Heart right ventricle (tissue), 16 donors: ENCODE data around the gene TTPAL. TPM values are rescaled to one million over a fixed set of nuclear protein-coding genes. Genes with fewer than 3 reads are reported as not detected.

Experiments used
- ATAC-seq, 8 donors: fragments of 200-7000 bp; cut with Tn5 transposase; one replicate each; pipeline ENCODE4 v1.9.1; 2020; ENCODE audit warnings: mild to moderate bottlenecking in 8 of 8, moderate library complexity in 8 of 8, moderate number of reproducible peaks in 1 of 8
- DNase-seq, 2 donors: peaks; one replicate each; pipeline ENCODE4 v3.0.0-alpha.2; 2020
- H3K27ac ChIP-seq, 10 donors: fragments of 200-600 bp; sonication (generic) in 2 of 10; one replicate each; pipeline versions ENCODE4 v1.5.0 to v1.8.0; 2020 to 2022; ENCODE audit warnings: mild to moderate bottlenecking in 3 of 10
- H3K27me3 ChIP-seq, 7 donors: fragments of 200-600 bp; one replicate each; pipeline ENCODE4 v1.8.0; 2021 to 2022; ENCODE audit warnings: mild to moderate bottlenecking in 2 of 7
- H3K36me3 ChIP-seq, 9 donors: fragments of 200-600 bp; sonication (generic) in 1 of 9; one replicate each; pipeline versions ENCODE4 v1.5.0 to v1.8.0; 2020 to 2022; ENCODE audit warnings: mild to moderate bottlenecking in 2 of 9
- H3K4me1 ChIP-seq, 9 donors: fragments of 200-600 bp; sonication (generic) in 1 of 9; one replicate each; pipeline versions ENCODE4 v1.5.0 to v1.8.0; 2020 to 2022; ENCODE audit warnings: mild to moderate bottlenecking in 4 of 9
- H3K4me3 ChIP-seq, 10 donors: fragments of 200-600 bp; sonication (generic) in 2 of 10; one replicate each; pipeline versions ENCODE4 v1.5.0 to v1.8.0; 2020 to 2022; ENCODE audit warnings: mild to moderate bottlenecking in 7 of 10, moderate library complexity in 2 of 10
- H3K9me3 ChIP-seq, 11 donors: fragments of 200-600 bp in 10 of 11; sonication (generic) in 2 of 11; one replicate each; pipeline versions ENCODE4 v1.5.0 to v1.8.0; 2013 to 2022; ENCODE audit warnings: mild to moderate bottlenecking in 2 of 11, control low read depth in 1 of 11, moderate library complexity in 1 of 11
- WGBS, 2 donors: extraction: QIAGEN DNeasy Blood & Tissue Kit; methylation state at CpG; one replicate each; pipeline ENCODE4 v1.1.7; 2013; ENCODE audit warnings: inconsistent platforms in 1 of 2; 5-methylcytosine and 5-hydroxymethylcytosine counted together
- intact Hi-C, 10 donors: fragments of 100-400 bp; cut with DNase I; formaldehyde crosslinking; loops; one replicate each; pipeline versions ENCODE4 v1.11.1 to v1.14.2; 2022
- polyA plus RNA-seq, 2 donors: library from polyadenylated mRNA; stranded (reverse); fragments of 200-250 nt; gene quantifications; one replicate each; pipeline ENCODE4 v1.2.3, GENCODE V29; 2013
- total RNA-seq, 10 donors: library from RNA; stranded (reverse); fragmentation: NEBNext Ultra II Directional in 3 of 10; extraction: Animal tissue kit (Norgen Biotek cat#: 25700) in 3 of 10; gene quantifications; one replicate each; pipeline versions ENCODE4 v1.2.1 to v1.2.4, GENCODE V29; 2021 to 2023
- TF ChIP-seq, protein P1 (sequence below), 9 donors: fragments of 200-600 bp; sonication (generic) in 2 of 9; IDR thresholded peaks; one replicate each; pipeline versions ENCODE4 v1.5.0 to v1.8.0; 2021 to 2022; ENCODE audit warnings: antibody characterized with exemption in 9 of 9, mild to moderate bottlenecking in 5 of 9, moderate library complexity in 1 of 9
- donor health status: Arrhythmogenic right ventricular cardiomyopathy.
- donor health status: ischemic (EF 13 %, LVEDD 7.1; RV severe dilation, severe dysfunction).
- donor health status: healthy with polysubstance abuse.
- donor health status: DM: no; HTN: yes; CAD: no.
- donor health status: DM: no; HTN: no; CAD: no.
- donor health status: ischemic (EF 25% LVEDD 6.9; RV normal size, moderate dysfunction).
- donor health status: ischemic (EF 25% LVEDD 5.7; RV mildly dilated, moderate dysfunction).
- donor health status: healthy.
- donor health status: DM: yes; HTN: yes; CAD: no.
- donor health status: Ischemic cardiomyopathy.
- donor health status: ischemic (EF 35%, LVEDD 5.7; RV mildly dilated, moderate dysfunction).
- donor health status: nonischemic (EF 11% LVEDD 7.7; RV severe dilation, severe dysfunction).
- donor health status: DM: yes; HTN: yes; CAD: no.
- donor health status: PGD.
- donor health status: ischemic (EF 29% LVEDD 5.4; RV normal size, mild dysfunction).
- donor health status: nonischemic (EF 23%, LVEDD 6.1; RV moderate dilation, normal function).

TTPAL gene
- total and polyA plus RNA-seq, 12 donors = 2.3 to 7.3 (median 4.2) TPM

GRCh38 chr20:44532981-44533331, 57.3 kb downstream of the TTPAL start:
- H3K4me3 ChIP-seq = peak overlapping the region in 7 of 10 donors; percentile 63 to 96 (median 80)

DNA sequence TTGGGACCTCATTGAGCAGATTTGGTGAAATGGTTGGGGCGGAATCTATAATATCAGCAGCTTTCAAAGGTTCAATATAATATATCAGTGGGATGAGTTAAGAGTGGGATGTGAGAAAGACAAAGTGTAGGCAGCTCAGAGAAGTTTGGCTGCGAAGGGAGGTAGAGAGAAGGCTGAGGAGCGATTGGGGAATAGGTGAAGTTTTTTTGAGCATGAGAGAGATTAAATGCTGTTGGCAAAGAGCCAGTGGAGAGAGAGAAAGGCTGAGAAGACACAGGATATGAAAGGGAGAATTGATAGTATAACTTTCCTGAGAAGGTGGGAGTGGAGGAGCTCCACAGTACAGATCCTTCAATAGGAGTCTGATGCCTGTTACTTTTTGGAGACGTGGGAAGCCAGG, 58.3 kb downstream of the TTPAL start:
- H3K27me3 ChIP-seq = peaks cover 0 to 10% (median 0%) of the 10 kb centered on the region in 7 donors
- WGBS, 2 donors = 59 to 64% methylated on average over 4 of the region's 4 CpGs
- H3K4me1 ChIP-seq = peaks cover 3 to 47% (median 23%) of the 10 kb centered on the region in 9 donors
- DNase-seq = no peak
- no peaks in the 10 kb centered on the region for H3K9me3 ChIP-seq
- intact Hi-C loops = loop anchor here in 9 of 10 donors (2.0 to 10.0 kb wide), 8 partner anchors 38 to 201 kb away; partner anchors contain the start of gene PKIG (in 1 of the 9)
- no peak overlapping the region for H3K4me3 ChIP-seq
- TF ChIP-seq, protein P1, sequence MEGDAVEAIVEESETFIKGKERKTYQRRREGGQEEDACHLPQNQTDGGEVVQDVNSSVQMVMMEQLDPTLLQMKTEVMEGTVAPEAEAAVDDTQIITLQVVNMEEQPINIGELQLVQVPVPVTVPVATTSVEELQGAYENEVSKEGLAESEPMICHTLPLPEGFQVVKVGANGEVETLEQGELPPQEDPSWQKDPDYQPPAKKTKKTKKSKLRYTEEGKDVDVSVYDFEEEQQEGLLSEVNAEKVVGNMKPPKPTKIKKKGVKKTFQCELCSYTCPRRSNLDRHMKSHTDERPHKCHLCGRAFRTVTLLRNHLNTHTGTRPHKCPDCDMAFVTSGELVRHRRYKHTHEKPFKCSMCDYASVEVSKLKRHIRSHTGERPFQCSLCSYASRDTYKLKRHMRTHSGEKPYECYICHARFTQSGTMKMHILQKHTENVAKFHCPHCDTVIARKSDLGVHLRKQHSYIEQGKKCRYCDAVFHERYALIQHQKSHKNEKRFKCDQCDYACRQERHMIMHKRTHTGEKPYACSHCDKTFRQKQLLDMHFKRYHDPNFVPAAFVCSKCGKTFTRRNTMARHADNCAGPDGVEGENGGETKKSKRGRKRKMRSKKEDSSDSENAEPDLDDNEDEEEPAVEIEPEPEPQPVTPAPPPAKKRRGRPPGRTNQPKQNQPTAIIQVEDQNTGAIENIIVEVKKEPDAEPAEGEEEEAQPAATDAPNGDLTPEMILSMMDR (IDR thresholded peaks at IDR 0.05) = no peak
- peak overlapping the region in 1 of 10 donors; percentile 74 for H3K27ac ChIP-seq
- no peaks in the 10 kb centered on the region for H3K36me3 ChIP-seq
- no peak for ATAC-seq

More at GRCh38 chr20:44532981-44533331, 57.3 kb downstream of the TTPAL start:
- H3K4me1 ChIP-seq = peaks cover 3 to 47% (median 21%) of the 10 kb centered on the region in 9 donors
- H3K27me3 ChIP-seq = peaks cover 0 to 10% (median 0%) of the 10 kb centered on the region in 7 donors
- intact Hi-C loops = loop anchor here in 9 of 10 donors (2.0 to 10.0 kb wide), 8 partner anchors 39 to 202 kb away; partner anchors contain the start of gene PKIG (in 1 of the 9)
- peak overlapping the region in 6 of 10 donors; percentile 23 to 85 (median 78) for H3K27ac ChIP-seq
- WGBS, 2 donors = 72 to 83% methylated on average over 2 of the region's 2 CpGs
- H3K9me3 ChIP-seq = no peaks in the 10 kb centered on the region
- no peak for DNase-seq
- ATAC-seq = no peak
- TF ChIP-seq, protein P1 (IDR thresholded peaks at IDR 0.05) = no peak
- no peaks in the 10 kb centered on the region for H3K36me3 ChIP-seq

DNA sequence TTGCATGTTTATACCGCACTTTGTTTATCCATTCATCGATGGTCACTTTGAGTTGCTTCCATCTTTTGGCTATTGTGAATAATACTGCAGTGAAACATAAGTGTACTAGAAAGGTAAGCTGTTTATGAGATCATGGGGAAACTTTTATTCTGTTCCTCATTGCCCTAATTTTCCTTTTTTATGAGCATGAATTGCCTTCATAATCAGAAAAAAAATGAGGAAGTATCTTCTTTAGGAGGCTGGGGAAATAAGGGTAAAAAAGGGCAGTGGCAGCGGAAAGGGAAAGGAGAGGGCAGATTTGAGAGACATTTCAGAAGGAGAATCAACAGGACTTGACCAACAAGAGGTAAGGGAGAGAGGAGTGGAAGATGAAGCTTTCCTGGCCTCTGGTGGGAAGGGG, 60.5 kb downstream of the TTPAL start:
- H3K36me3 ChIP-seq = no peaks in the 10 kb centered on the region
- H3K27ac ChIP-seq = peak overlapping the region in 1 of 10 donors; percentile 15
- H3K4me3 ChIP-seq = no peak overlapping the region
- 90 to 93% methylated on average over 3 of the region's 3 CpGs for WGBS, 2 donors
- intact Hi-C loops = loop anchor here in 3 of 10 donors (5.0 to 10.0 kb wide), 4 partner anchors 71 to 199 kb away; no protein-coding TSS in a partner anchor
- H3K9me3 ChIP-seq = no peaks in the 10 kb centered on the region
- peaks cover 0 to 10% (median 0%) of the 10 kb centered on the region in 7 donors for H3K27me3 ChIP-seq
- ATAC-seq (no peak), DNase-seq (no peak)
- peaks cover 3 to 54% (median 27%) of the 10 kb centered on the region in 9 donors for H3K4me1 ChIP-seq
- TF ChIP-seq, protein P1 (IDR thresholded peaks at IDR 0.05) = no peak

- Histone ChIP-seq H3K9me3 (no peaks in the 10 kb centered on the region), H3K36me3 (no peaks in the 10 kb centered on the region), H3K27ac (no peak overlapping the region), H3K4me3 (no peak overlapping the region), H3K27me3 (no peaks in the 10 kb centered on the region), H3K4me1 (peaks cover 0 to 58% (median 28%) of the 10 kb centered on the region in 9 donors)
- DNase-seq (no peak), ATAC-seq (peak in 4 of 8 donors; percentile 44 to 64 (median 48))
- intact Hi-C loops = loop anchor here in 3 of 10 donors (5.0 to 10.0 kb wide), 4 partner anchors 69 to 197 kb away; no protein-coding TSS in a partner anchor
- TF ChIP-seq, protein P1 (IDR thresholded peaks at IDR 0.05) = peak in 6 of 9 donors; percentile 16 to 55 (median 48)
- 52 to 53% methylated on average over 1 of the region's 1 CpG for WGBS, 2 donors
These were observed 62.3 kb downstream of the TTPAL start for GRCh38 chr20:44537993-44538392.
